GF-D8 (cell line): Measurements from ENCODE around the gene MPND.

Experiments
- DNase-seq: peaks from one replicate; lab custom pipeline; 2025; lab: John Stamatoyannopoulos, UW

MPND gene

GRCh38 chr19:4379383-4380253 lies 36.3 kb downstream of the MPND start:
- DNase-seq = no peak

GRCh38 chr19:4380254-4380727 lies 36.9 kb downstream of the MPND start:
- no peak for DNase-seq

- DNase-seq = no peak
Observed at GRCh38 chr19:4385291-4386040, 42.1 kb downstream of the MPND start.

- DNase-seq = no peak
Observed at GRCh38 chr19:4386041-4386782, 42.9 kb downstream of the MPND start.

GRCh38 chr19:4388337-4389063 lies 45.1 kb downstream of the MPND start:
- DNase-seq = no peak

- no peak for DNase-seq
Observed at GRCh38 chr19:4389064-4389375, 45.7 kb downstream of the MPND start.

- no peak for DNase-seq
Observed at GRCh38 chr19:4389511-4390016, 46.2 kb downstream of the MPND start.

GRCh38 chr19:4390017-4390566 lies 46.7 kb downstream of the MPND start:
- peak; percentile 67 for DNase-seq

- peak; percentile 59 for DNase-seq
Observed at GRCh38 chr19:4390567-4391305, 47.4 kb downstream of the MPND start.

- DNase-seq = no peak
Observed at GRCh38 chr19:4391306-4391693, 47.9 kb downstream of the MPND start.

GRCh38 chr19:4391701-4392483 lies 48.5 kb downstream of the MPND start:
- no peak for DNase-seq

GRCh38 chr19:4393947-4394590 lies 50.7 kb downstream of the MPND start:
- no peak for DNase-seq

- DNase-seq = no peak
Observed at GRCh38 chr19:4396949-4397783, 53.8 kb downstream of the MPND start.

- peak; percentile 29 for DNase-seq
Observed at GRCh38 chr19:4399812-4400134, 56.4 kb downstream of the MPND start.

GRCh38 chr19:4400135-4400936 lies 57.0 kb downstream of the MPND start, which contains the start of gene SH3GL1:
TSS of gene SH3GL1 (minus strand) at chr19:4400547. CDS start at chr19:4400368, 179 bp downstream.
- DNase-seq = peak; percentile 70

GRCh38 chr19:4401769-4402170 lies 58.4 kb downstream of the MPND start:
- no peak for DNase-seq

- DNase-seq = peak; percentile 99
Observed at GRCh38 chr19:4402171-4403004, 59.0 kb downstream of the MPND start, which contains the start of gene CHAF1A. TSS of gene CHAF1A (plus strand) at chr19:4402640. CDS start at chr19:4402763, 123 bp downstream.
